ENCODE measurements around the gene GPR137. TPM values are rescaled to one million over a fixed set of nuclear protein-coding genes. Genes with fewer than 3 reads are reported as not detected.
A peak's percentile ranks its signal among the peaks of the same experiment; 100 is the strongest.

Gene GPR137
- total RNA-seq, 1 donor from 2014 or later: 56.0 TPM

DNA sequence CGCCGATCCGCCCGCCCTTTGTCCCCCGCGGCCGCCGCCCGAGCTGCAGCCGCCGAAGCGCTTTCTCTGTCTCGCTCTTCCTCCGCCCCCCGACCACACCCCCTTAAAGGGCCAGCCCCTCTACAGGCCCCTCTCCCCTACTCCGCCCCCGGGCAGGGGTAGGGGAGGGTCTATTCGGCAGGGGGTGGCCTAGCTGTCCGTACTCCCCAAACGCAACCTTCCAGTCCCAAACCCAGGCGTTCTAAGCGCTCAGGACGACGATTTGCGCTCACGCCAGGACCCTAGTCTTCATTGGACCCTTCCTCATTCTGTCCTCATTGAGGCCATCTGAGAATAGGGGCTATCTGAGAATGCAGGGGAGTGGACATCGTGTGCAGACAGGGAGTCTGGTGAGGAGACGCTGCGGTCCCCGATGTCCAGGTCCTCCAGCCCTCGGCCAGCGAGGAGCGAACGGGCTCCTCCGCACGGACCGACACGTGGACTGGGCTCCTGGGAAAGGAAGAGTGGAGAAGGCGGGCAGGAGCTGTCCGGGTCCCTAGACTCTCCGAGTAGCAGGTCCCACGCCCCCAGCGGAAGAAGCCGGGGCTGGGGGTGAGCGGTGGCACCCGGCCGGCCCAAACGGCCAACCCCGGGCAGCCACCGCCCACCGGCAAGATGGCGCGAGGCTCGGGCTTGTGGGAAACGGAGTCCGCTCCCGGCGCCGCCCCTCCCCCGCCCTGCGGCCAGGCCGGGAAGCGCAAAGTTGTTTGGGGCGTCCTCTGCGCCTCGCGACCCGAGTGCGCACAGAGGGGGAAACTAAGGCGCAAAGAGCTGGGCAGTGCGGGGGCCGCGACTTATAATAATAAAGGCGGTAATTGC is 38.5 kb upstream of the GPR137 start, which contains the start of gene PPP1R14B:
PPP1R14B (minus strand) TSS at position 73 of the 858 bp plus-strand sequence. CDS start 270 bp downstream, outside the sequence.
- DNase-seq (ENCODE audit: low spot score): peak; percentile 84
- H3K4me1 Mint-ChIP-seq (ENCODE audit: unreplicated experiment): peaks cover 26% of the 10 kb centered on the region

DNA sequence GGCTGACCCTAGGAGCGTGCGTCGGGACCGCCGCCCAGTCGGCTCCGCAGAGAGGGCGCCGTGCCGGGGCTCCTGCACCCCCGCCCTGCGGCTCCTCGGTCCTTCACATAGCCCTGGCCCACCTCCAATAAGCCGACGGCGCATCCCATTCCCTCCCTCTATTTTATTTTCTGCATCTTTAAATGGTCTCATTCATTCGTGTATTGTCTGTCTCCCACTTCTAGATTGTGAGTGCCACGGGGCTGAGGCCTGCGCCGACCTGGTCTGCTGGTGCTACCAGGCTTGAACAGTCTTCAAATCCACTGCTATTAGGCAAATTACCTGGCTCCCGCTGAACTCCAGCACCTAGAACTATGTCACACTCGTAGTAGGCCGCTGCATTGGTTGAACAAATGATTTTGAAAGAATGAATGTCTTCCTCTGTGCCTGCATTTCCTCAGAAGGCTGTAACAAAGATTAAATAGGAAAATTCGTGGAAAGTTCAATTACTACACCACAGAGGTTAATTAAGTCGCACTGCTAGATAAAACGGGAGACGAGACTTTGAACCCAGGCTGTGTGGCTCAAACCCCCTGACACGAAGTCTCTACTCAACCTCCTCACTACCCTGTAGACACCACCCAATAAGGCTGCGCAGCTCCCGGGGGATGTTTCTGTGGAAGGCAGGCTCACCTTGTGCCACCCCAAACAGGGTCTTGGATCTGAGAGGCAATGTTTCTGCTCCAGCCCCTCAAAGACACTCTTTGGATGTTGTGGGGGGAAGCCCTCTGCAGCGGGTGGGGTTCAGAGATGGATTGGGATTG is 37.7 kb upstream of the GPR137 start:
- Mint-ChIP-seq H3K27me3 (ENCODE audit: unreplicated experiment) (peaks cover 7% of the 10 kb centered on the region), H3K4me1 (ENCODE audit: unreplicated experiment) (peaks cover 26% of the 10 kb centered on the region), H3K9me3 (ENCODE audit: unreplicated experiment) (no peaks in the 10 kb centered on the region), H3K36me3 (ENCODE audit: low read depth, unreplicated experiment) (peaks cover 11% of the 10 kb centered on the region), H3K27ac (ENCODE audit: unreplicated experiment) (peak overlapping the region; percentile 85), H3K4me3 (ENCODE audit: unreplicated experiment) (peak overlapping the region; percentile 86)
- TF ChIP-seq, protein P1, sequence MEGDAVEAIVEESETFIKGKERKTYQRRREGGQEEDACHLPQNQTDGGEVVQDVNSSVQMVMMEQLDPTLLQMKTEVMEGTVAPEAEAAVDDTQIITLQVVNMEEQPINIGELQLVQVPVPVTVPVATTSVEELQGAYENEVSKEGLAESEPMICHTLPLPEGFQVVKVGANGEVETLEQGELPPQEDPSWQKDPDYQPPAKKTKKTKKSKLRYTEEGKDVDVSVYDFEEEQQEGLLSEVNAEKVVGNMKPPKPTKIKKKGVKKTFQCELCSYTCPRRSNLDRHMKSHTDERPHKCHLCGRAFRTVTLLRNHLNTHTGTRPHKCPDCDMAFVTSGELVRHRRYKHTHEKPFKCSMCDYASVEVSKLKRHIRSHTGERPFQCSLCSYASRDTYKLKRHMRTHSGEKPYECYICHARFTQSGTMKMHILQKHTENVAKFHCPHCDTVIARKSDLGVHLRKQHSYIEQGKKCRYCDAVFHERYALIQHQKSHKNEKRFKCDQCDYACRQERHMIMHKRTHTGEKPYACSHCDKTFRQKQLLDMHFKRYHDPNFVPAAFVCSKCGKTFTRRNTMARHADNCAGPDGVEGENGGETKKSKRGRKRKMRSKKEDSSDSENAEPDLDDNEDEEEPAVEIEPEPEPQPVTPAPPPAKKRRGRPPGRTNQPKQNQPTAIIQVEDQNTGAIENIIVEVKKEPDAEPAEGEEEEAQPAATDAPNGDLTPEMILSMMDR (IDR thresholded peaks at IDR 0.05; ENCODE audit: unreplicated experiment): no peak
- DNase-seq (ENCODE audit: low spot score): no peak

More for the DNA sequence above, 38.5 kb upstream of the GPR137 start, which contains the start of gene PPP1R14B:
- Mint-ChIP-seq H3K36me3 (ENCODE audit: low read depth, unreplicated experiment) (peaks cover 11% of the 10 kb centered on the region), H3K27ac (ENCODE audit: unreplicated experiment) (peak within 1 kb of the TSS; percentile 85), H3K27me3 (ENCODE audit: unreplicated experiment) (peaks cover 10% of the 10 kb centered on the region), H3K4me3 (ENCODE audit: unreplicated experiment) (peak within 1 kb of the TSS; percentile 93), H3K9me3 (ENCODE audit: unreplicated experiment) (no peaks in the 10 kb centered on the region)
- TF ChIP-seq, protein P1 (IDR thresholded peaks at IDR 0.05; ENCODE audit: unreplicated experiment): peak; percentile 8

- TF ChIP-seq, protein P1 (IDR thresholded peaks at IDR 0.05; ENCODE audit: unreplicated experiment): no peak
- peak overlapping the region; percentile 86 for H3K4me3 Mint-ChIP-seq (ENCODE audit: unreplicated experiment)
- peaks cover 26% of the 10 kb centered on the region for H3K4me1 Mint-ChIP-seq (ENCODE audit: unreplicated experiment)
- H3K27me3 Mint-ChIP-seq (ENCODE audit: unreplicated experiment): peaks cover 6% of the 10 kb centered on the region
- H3K36me3 Mint-ChIP-seq (ENCODE audit: low read depth, unreplicated experiment): peaks cover 7% of the 10 kb centered on the region
- peak overlapping the region; percentile 36 for H3K27ac Mint-ChIP-seq (ENCODE audit: unreplicated experiment)
- no peaks in the 10 kb centered on the region for H3K9me3 Mint-ChIP-seq (ENCODE audit: unreplicated experiment)
- no peak for DNase-seq (ENCODE audit: low spot score)
Measured at GRCh38 chr11:64248578-64248977, 37.1 kb upstream of the GPR137 start.

GRCh38 chr11:64249038-64249437 is 36.6 kb upstream of the GPR137 start:
- no peak for DNase-seq (ENCODE audit: low spot score)
- Mint-ChIP-seq H3K9me3 (ENCODE audit: unreplicated experiment) (no peaks in the 10 kb centered on the region), H3K4me3 (ENCODE audit: unreplicated experiment) (no peak overlapping the region), H3K36me3 (ENCODE audit: low read depth, unreplicated experiment) (peaks cover 4% of the 10 kb centered on the region), H3K27ac (ENCODE audit: unreplicated experiment) (peak overlapping the region; percentile 36), H3K27me3 (ENCODE audit: unreplicated experiment) (peaks cover 10% of the 10 kb centered on the region), H3K4me1 (ENCODE audit: unreplicated experiment) (peaks cover 31% of the 10 kb centered on the region)
- TF ChIP-seq, protein P1 (IDR thresholded peaks at IDR 0.05; ENCODE audit: unreplicated experiment): no peak
